Measurements from ENCODE around the gene MERTK.
"Not testable (repeated sequence)": the region's sequence is repeated elsewhere in the genome, so short reads cannot be mapped to it uniquely, and the experiment has no call there.

- TF ChIP-seq EP300 (IDR thresholded peaks at IDR 0.05; ENCODE audit: borderline replicate concordance in 1 of 2, control insufficient read depth in 1 of 2, low read depth in 2 of 2, low read length in 2 of 2); POU2F2 (IDR thresholded peaks at IDR 0.05; ENCODE audit: borderline replicate concordance, low read depth, low read length); JUND (IDR thresholded peaks at IDR 0.05; ENCODE audit: low read depth, low read length); POLR2A (IDR thresholded peaks at IDR 0.05; ENCODE audit: low read depth, low read length); EZH2 (IDR thresholded peaks at IDR 0.05; ENCODE audit: borderline replicate concordance, control insufficient read depth, low read depth, low read length); ELK1 (IDR thresholded peaks at IDR 0.05; ENCODE audit: low read depth, low read length); RAD21 (IDR thresholded peaks at IDR 0.05; ENCODE audit: insufficient read depth, low read depth, low read length); CREB1 (IDR thresholded peaks at IDR 0.05; ENCODE audit: low read depth); CHD4 (IDR thresholded peaks at IDR 0.05); ESRRA (IDR thresholded peaks at IDR 0.05; ENCODE audit: low read length); ZBTB11 (CRISPR knock-in tag; IDR thresholded peaks at IDR 0.05): not testable (repeated sequence)
- TF ChIP-seq, protein P1, sequence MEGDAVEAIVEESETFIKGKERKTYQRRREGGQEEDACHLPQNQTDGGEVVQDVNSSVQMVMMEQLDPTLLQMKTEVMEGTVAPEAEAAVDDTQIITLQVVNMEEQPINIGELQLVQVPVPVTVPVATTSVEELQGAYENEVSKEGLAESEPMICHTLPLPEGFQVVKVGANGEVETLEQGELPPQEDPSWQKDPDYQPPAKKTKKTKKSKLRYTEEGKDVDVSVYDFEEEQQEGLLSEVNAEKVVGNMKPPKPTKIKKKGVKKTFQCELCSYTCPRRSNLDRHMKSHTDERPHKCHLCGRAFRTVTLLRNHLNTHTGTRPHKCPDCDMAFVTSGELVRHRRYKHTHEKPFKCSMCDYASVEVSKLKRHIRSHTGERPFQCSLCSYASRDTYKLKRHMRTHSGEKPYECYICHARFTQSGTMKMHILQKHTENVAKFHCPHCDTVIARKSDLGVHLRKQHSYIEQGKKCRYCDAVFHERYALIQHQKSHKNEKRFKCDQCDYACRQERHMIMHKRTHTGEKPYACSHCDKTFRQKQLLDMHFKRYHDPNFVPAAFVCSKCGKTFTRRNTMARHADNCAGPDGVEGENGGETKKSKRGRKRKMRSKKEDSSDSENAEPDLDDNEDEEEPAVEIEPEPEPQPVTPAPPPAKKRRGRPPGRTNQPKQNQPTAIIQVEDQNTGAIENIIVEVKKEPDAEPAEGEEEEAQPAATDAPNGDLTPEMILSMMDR (IDR thresholded peaks at IDR 0.05 in 2 of 3, conservative IDR thresholded peaks at IDR 0.05 in 1 of 3; ENCODE audit: control insufficient read depth in 2 of 3, extremely low read depth in 1 of 3, insufficient read depth in 1 of 3, low read depth in 3 of 3, low read length in 3 of 3) = not testable (repeated sequence)
Measured at GRCh38 chr2:112069794-112070193, 171.4 kb downstream of the MERTK start.

All from GM12878 (cell line).